PFSK-1 (cell line): ENCODE data around the gene GLRX.

ENCODE experiments used
- FOXP2 ChIP-seq: optimal IDR thresholded peaks from 2 replicates; pipeline ENCODE3; 2011; ENCODE audit warnings: borderline replicate concordance, control low read depth, inconsistent platforms; ENCODE audit not compliant: insufficient read depth; ENCODE audit errors: extremely low read length, extremely low read depth
- POLR2AphosphoS5 ChIP-seq: IDR thresholded peaks from 2 replicates; pipeline ENCODE4 v1.6.1; 2012; ENCODE audit warnings: low read depth, mild to moderate bottlenecking, control low read depth, low read length, moderate library complexity
- TAF1 ChIP-seq: IDR thresholded peaks from 2 replicates; pipeline ENCODE4 v1.6.1; 2012; ENCODE audit warnings: low read length, control low read depth, borderline replicate concordance; ENCODE audit not compliant: insufficient read depth

DNA sequence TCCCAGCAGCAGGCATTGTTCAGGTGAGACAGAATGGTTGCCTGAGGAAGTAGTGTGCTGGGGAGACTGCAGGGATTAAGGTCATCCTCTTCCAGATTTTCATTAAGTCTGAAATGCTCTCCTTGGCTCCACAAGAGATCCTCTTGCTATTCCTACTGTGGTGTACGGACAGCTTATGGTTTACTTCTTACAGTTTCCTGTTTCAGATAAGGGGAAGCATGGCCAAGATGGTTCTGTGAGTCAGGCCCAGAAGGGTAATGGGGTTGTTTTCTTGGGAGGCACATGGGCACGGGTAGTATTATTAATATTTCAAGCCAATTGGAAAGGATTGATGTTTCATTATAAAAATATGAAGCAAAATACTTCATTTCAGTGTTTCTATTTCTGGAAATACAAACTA, 42.9 kb downstream of the GLRX start:
- no peak for TF ChIP-seq POLR2AphosphoS5
- no peak for TF ChIP-seq FOXP2
- no peak for TF ChIP-seq TAF1
